Osteoblast (primary cell): ENCODE results near the gene COL8A2. TPM values are rescaled to one million over a fixed set of nuclear protein-coding genes. Genes with fewer than 3 reads are reported as not detected.
A peak's percentile ranks its signal among the peaks of the same experiment; 100 is the strongest.

ENCODE experiments used
- DNase-seq: peaks from one replicate; pipeline ENCODE4 v3.0.0; 2011; ENCODE audit warnings: low spot score, mixed read lengths; ENCODE audit not compliant: insufficient read length; ENCODE audit errors: missing footprints
- H2AFZ ChIP-seq: 2 replicates; pipeline ENCODE4 v1.6.0; 2011; ENCODE audit warnings: mild to moderate bottlenecking, low read length
- H3K27ac ChIP-seq: 2 replicates; pipeline ENCODE4 v1.5.1; 2011; ENCODE audit warnings: mild to moderate bottlenecking, low read depth, low read length, moderate library complexity
- H3K27me3 ChIP-seq: 2 replicates; pipeline ENCODE4 v1.6.0; 2012; ENCODE audit warnings: mild to moderate bottlenecking, control low read depth, inconsistent platforms, low read length, moderate library complexity; ENCODE audit not compliant: insufficient read depth
- H3K36me3 ChIP-seq: 2 replicates; pipeline ENCODE4 v1.5.1; 2011; ENCODE audit warnings: mild to moderate bottlenecking, low read length, control low read depth, moderate library complexity; ENCODE audit not compliant: insufficient read depth
- H3K4me1 ChIP-seq: 2 replicates; pipeline ENCODE4 v1.5.1; 2011; ENCODE audit warnings: mild to moderate bottlenecking, low read length, control low read depth, moderate library complexity; ENCODE audit not compliant: insufficient read depth
- H3K4me2 ChIP-seq: 2 replicates; pipeline ENCODE4 v1.6.0; 2011; ENCODE audit warnings: mild to moderate bottlenecking, low read length; ENCODE audit not compliant: insufficient read depth
- H3K4me3 ChIP-seq: fragments of 200-600 bp; sonication (generic); 3 replicates; pipeline ENCODE4 v1.5.1; 2012; ENCODE audit warnings: mild to moderate bottlenecking, low read length, inconsistent platforms; ENCODE audit not compliant: insufficient read depth
- H3K79me2 ChIP-seq: 2 replicates; pipeline ENCODE4 v1.6.0; 2012; ENCODE audit warnings: mild to moderate bottlenecking, low read length, control low read depth, inconsistent platforms; ENCODE audit not compliant: insufficient read depth
- H3K9me3 ChIP-seq: 2 replicates; pipeline ENCODE4 v1.5.1; 2011; ENCODE audit warnings: low read depth, low read length, control low read depth
- H4K20me1 ChIP-seq: 2 replicates; pipeline ENCODE4 v1.6.0; 2012; ENCODE audit warnings: mild to moderate bottlenecking, low read length, control low read depth; ENCODE audit not compliant: insufficient read depth
- CTCF ChIP-seq: IDR thresholded peaks from 2 replicates; pipeline ENCODE4 v1.5.1; 2011; ENCODE audit warnings: mild to moderate bottlenecking, low read depth, low read length, moderate library complexity; ENCODE audit errors: extremely low read depth
- total RNA-seq: library from RNA; depleted of rRNA; stranded (reverse); fragments of >200 nt; gene quantifications from 2 replicates; pipeline ENCODE4 v1.2.3, GENCODE V29; 2012

The COL8A2 gene
- total RNA-seq, 1 donor, result 15.2 TPM

GRCh38 chr1:36107394-36107793, 17.6 kb downstream of the COL8A2 start:
- H3K4me3 ChIP-seq, result no peak overlapping the region
- H3K4me1 ChIP-seq, result peaks cover 18% of the 10 kb centered on the region
- H3K27me3 ChIP-seq, result no peaks in the 10 kb centered on the region
- DNase-seq, result no peak
- no peak overlapping the region for H3K4me2 ChIP-seq
- H2AFZ ChIP-seq, result no peak overlapping the region
- H3K36me3 ChIP-seq, result no peaks in the 10 kb centered on the region
- H3K9me3 ChIP-seq, result no peaks in the 10 kb centered on the region
- H3K27ac ChIP-seq, result no peak overlapping the region
- H3K79me2 ChIP-seq, result no peaks in the 10 kb centered on the region
- H4K20me1 ChIP-seq, result no peaks in the 10 kb centered on the region
- TF ChIP-seq CTCF, result no peak

GRCh38 chr1:36106269-36106668, 18.8 kb downstream of the COL8A2 start:
- Histone ChIP-seq H3K9me3 (no peaks in the 10 kb centered on the region), H3K4me1 (peaks cover 18% of the 10 kb centered on the region), H3K27me3 (no peaks in the 10 kb centered on the region), H3K4me3 (no peak overlapping the region), H2AFZ (no peak overlapping the region), H3K79me2 (no peaks in the 10 kb centered on the region), H3K36me3 (no peaks in the 10 kb centered on the region), H3K27ac (no peak overlapping the region), H3K4me2 (no peak overlapping the region), H4K20me1 (no peaks in the 10 kb centered on the region)
- no peak for TF ChIP-seq CTCF
- DNase-seq, result no peak

- Histone ChIP-seq H2AFZ (no peak overlapping the region), H3K4me3 (no peak overlapping the region), H3K4me2 (no peak overlapping the region), H3K27ac (no peak overlapping the region), H3K79me2 (no peaks in the 10 kb centered on the region), H3K27me3 (no peaks in the 10 kb centered on the region), H3K9me3 (no peaks in the 10 kb centered on the region), H3K4me1 (peaks cover 10% of the 10 kb centered on the region), H4K20me1 (no peaks in the 10 kb centered on the region), H3K36me3 (no peaks in the 10 kb centered on the region)
- no peak for TF ChIP-seq CTCF
- peak; percentile 44 for DNase-seq
Observed at GRCh38 chr1:36101546-36101945, 23.5 kb downstream of the COL8A2 start.

GRCh38 chr1:36100376-36100775, 24.6 kb downstream of the COL8A2 start:
- Histone ChIP-seq H3K4me3 (peak overlapping the region; percentile 57), H4K20me1 (no peaks in the 10 kb centered on the region), H3K4me2 (peak overlapping the region; percentile 50), H3K27ac (no peak overlapping the region), H3K27me3 (no peaks in the 10 kb centered on the region), H2AFZ (peak overlapping the region; percentile 63), H3K79me2 (no peaks in the 10 kb centered on the region), H3K36me3 (peaks cover 2% of the 10 kb centered on the region), H3K4me1 (peaks cover 10% of the 10 kb centered on the region), H3K9me3 (no peaks in the 10 kb centered on the region)
- DNase-seq, result peak; percentile 93
- TF ChIP-seq CTCF, result no peak
